K562 (cell line): ENCODE data around the gene SEC14L1. TPM values are rescaled to one million over a fixed set of nuclear protein-coding genes. Genes with fewer than 3 reads are reported as not detected.

Experiments used
- ATAC-seq: fragments of 200-7000 bp; cut with Tn5 transposase; 3 replicates; pipeline ENCODE4 v1.9.1; 2020; ENCODE audit warnings: moderate library complexity
- BruUV-seq: library from RNA; stranded (reverse); fragments of 400-500 nt; replicated peaks from 2 replicates; lab custom pipeline; 2021; lab: Mats Ljungman, UMichigan
- CTCF ChIA-PET: fragments of 300-600 bp; formaldehyde crosslinking; extraction: SDS; loops from one replicate; lab custom pipeline; 2021; ENCODE audit warnings: low intra/inter-chr PET ratio; lab: Yijun Ruan, JAX
- POLR2A ChIA-PET: fragments of 300-600, 350-650 bp; sonication (Branson Sonifier 250); formaldehyde crosslinking; extraction: SDS; loops from one replicate; lab custom pipeline; 2021; ENCODE audit warnings: antibody characterized with exemption, inconsistent platforms; lab: Yijun Ruan, JAX
- DNase-seq, 4 experiments: peaks; one replicate each; pipeline versions ENCODE4 v3.0.0 to v3.0.0-alpha.2; 2011 to 2018; ENCODE audit warnings: low spot score in 3 of 4, mixed read lengths in 3 of 4; ENCODE audit errors: extremely low read depth in 1 of 4
- FAIRE-seq: peaks from 2 replicates; lab custom pipeline; 2011; peaks lifted over from hg19 to GRCh38; lab: Jason Lieb, UNC
- H2AFZ ChIP-seq: 2 replicates; pipeline ENCODE4 v1.6.0; 2011; ENCODE audit warnings: low read depth, low read length, control low read depth, inconsistent platforms
- H3K27ac ChIP-seq: fragments of 200-600 bp; 3 replicates; pipeline ENCODE4 v1.8.0; 2011; ENCODE audit warnings: low read depth, mild to moderate bottlenecking, control low read depth, inconsistent platforms, low read length, moderate library complexity, mixed read lengths; ENCODE audit errors: extremely low read depth
- H3K27me3 ChIP-seq, 2 experiments: fragments of 300-600 bp in 1 of 2; 2 replicates in 1 of 2; 3 replicates in 1 of 2; pipeline versions ENCODE4 v1.6.0 to v1.8.0; 2011; ENCODE audit warnings: inconsistent platforms in 2 of 2, low read length in 2 of 2, mild to moderate bottlenecking in 1 of 2, mixed read lengths in 1 of 2, moderate library complexity in 1 of 2; ENCODE audit not compliant: control insufficient read depth in 2 of 2, insufficient read depth in 2 of 2
- H3K36me3 ChIP-seq: fragments of 300-600 bp; 3 replicates; pipeline ENCODE4 v1.8.0; 2011; ENCODE audit warnings: mild to moderate bottlenecking, low read length, inconsistent platforms; ENCODE audit not compliant: control insufficient read depth, insufficient read depth
- H3K4me1 ChIP-seq, 2 experiments: fragments of 200-600 bp in 1 of 2; replicated peaks in 1 of 2; 2 replicates in 1 of 2; 3 replicates in 1 of 2; pipeline versions ENCODE4 v1.5.1 to v1.8.0; 2011; ENCODE audit warnings: inconsistent platforms in 2 of 2, low read length in 2 of 2, mild to moderate bottlenecking in 1 of 2, mixed read lengths in 1 of 2, moderate library complexity in 1 of 2; ENCODE audit not compliant: control insufficient read depth in 2 of 2, insufficient read depth in 2 of 2
- H3K4me2 ChIP-seq: 2 replicates; pipeline ENCODE4 v1.6.1; 2011; ENCODE audit warnings: low read length, control low read depth, inconsistent platforms, mixed read lengths; ENCODE audit not compliant: insufficient read depth
- H3K4me3 ChIP-seq: fragments of 200-600 bp; sonication (generic), shearing (Covaris generic); 2 replicates; pipeline ENCODE4 v1.5.1; 2016; ENCODE audit warnings: control low read depth, inconsistent platforms
- H3K79me2 ChIP-seq: fragments of 200-600 bp; 3 replicates; pipeline ENCODE4 v1.8.0; 2011; ENCODE audit warnings: low read length, inconsistent platforms; ENCODE audit not compliant: control insufficient read depth, insufficient read depth
- H3K9ac ChIP-seq, 2 experiments: 2 replicates each; pipeline versions ENCODE4 v1.6.0 to v1.6.1; 2011; ENCODE audit warnings: low read depth in 2 of 2, low read length in 2 of 2, control low read depth in 1 of 2, inconsistent platforms in 1 of 2, mild to moderate bottlenecking in 1 of 2, mixed read lengths in 1 of 2; ENCODE audit not compliant: insufficient read depth in 1 of 2
- H3K9me1 ChIP-seq: one replicate; pipeline ENCODE4 v1.6.0; 2011; ENCODE audit warnings: inconsistent platforms, mild to moderate bottlenecking, low read length, moderate library complexity; ENCODE audit not compliant: control insufficient read depth, insufficient read depth
- H3K9me3 ChIP-seq: replicated peaks from 2 replicates; pipeline ENCODE4 v1.5.1; 2011; ENCODE audit warnings: low read depth, low read length, inconsistent platforms; ENCODE audit not compliant: control insufficient read depth, insufficient read depth
- H4K20me1 ChIP-seq: replicated peaks from 2 replicates; pipeline ENCODE4 v1.6.1; 2011; ENCODE audit warnings: low read length, inconsistent platforms, mixed read lengths; ENCODE audit not compliant: control insufficient read depth, insufficient read depth
- ESRRA ChIP-seq: fragments of 450-650 bp; IDR thresholded peaks from 2 replicates; pipeline ENCODE4 v1.6.1; 2014; ENCODE audit warnings: low read depth, mild to moderate bottlenecking, moderate library complexity, borderline replicate concordance
- RBM15 ChIP-seq: fragments of 200-400 bp; formaldehyde crosslinking; IDR thresholded peaks from 2 replicates; pipeline ENCODE4 v1.6.1; 2018; ENCODE audit warnings: mild to moderate bottlenecking, low read length, moderate library complexity; ENCODE audit not compliant: insufficient read depth
- WGBS: fragments of 100-300 bp; shearing (Covaris generic); methylation state at CpG from one replicate; pipeline ENCODE4 v1.1.6; 2016; ENCODE audit warnings: low coverage, mixed read lengths; ENCODE audit not compliant: insufficient coverage; ENCODE audit errors: missing lambda C conversion rate; 5-methylcytosine and 5-hydroxymethylcytosine counted together
- in situ Hi-C: fragments of 300-500 bp; cut with MboI; formaldehyde crosslinking; loops from 4 replicates; pipeline ENCODE4 v1.15.0; 2018; ENCODE audit warnings: inconsistent platforms, mixed read lengths
- intact Hi-C: fragments of 100-400 bp; cut with micrococcal nuclease; formaldehyde crosslinking; loops from 2 replicates; pipeline ENCODE4 v1.14.2; 2022
- polyA plus RNA-seq, 8 experiments: library from polyadenylated mRNA; depleted of rRNA in 4 of 8; stranded (reverse) in 5 of 8; unstranded in 3 of 8; fragments of >200 nt; fragmentation: Nextera tagmentation in 2 of 8; fragmentation: Illumina TruSeq in 1 of 8; extraction: Ambion mirVana in 2 of 8; extraction: Trizol in 1 of 8; gene quantifications; 2 replicates each; pipeline versions ENCODE4 v1.2.1 to v1.2.3, GENCODE V29; 2011 to 2014; ENCODE audit warnings: inconsistent platforms in 1 of 8, missing spikeins in 1 of 8
- total RNA-seq, 7 experiments: library from RNA; depleted of rRNA in 6 of 7; stranded (reverse); fragments of >200 nt in 6 of 7; fragmentation: Illumina TruSeq in 2 of 7; extraction: Trizol in 2 of 7; gene quantifications; 2 replicates each; pipeline versions ENCODE4 v1.2.1 to v1.2.3, GENCODE V29; 2011 to 2021; ENCODE audit warnings: low replicate concordance in 1 of 7
- TF ChIP-seq, protein P1 (sequence below), 3 experiments: fragments of 200-800 bp in 1 of 3; fragments of 250-450 bp in 1 of 3; fragments of 450-650 bp in 1 of 3; sonication (Bioruptor Pico) in 1 of 3; sonication (Bioruptor generic) in 1 of 3; formaldehyde crosslinking in 1 of 3; IDR thresholded peaks; 2 replicates each; pipeline versions ENCODE4 v1.6.1 to v1.8.0; 2016 to 2022; ENCODE audit warnings: mild to moderate bottlenecking in 2 of 3, missing genetic modification characterization in 2 of 3, missing compliant biosample characterization in 1 of 3, moderate library complexity in 1 of 3
- TF ChIP-seq, protein P2 (sequence below): sonication (generic); formaldehyde crosslinking; IDR thresholded peaks from 2 replicates; pipeline ENCODE4 v1.8.1; 2023; ENCODE audit warnings: mild to moderate bottlenecking, missing genetic modification reagents

Gene SEC14L1
- total and polyA plus RNA-seq, 9 of the 15 experiments (the other 6 are each of a cell fraction or from before 2014, with no cell fraction given) = 3.1 to 39.7 (median 15.2) TPM

DNA sequence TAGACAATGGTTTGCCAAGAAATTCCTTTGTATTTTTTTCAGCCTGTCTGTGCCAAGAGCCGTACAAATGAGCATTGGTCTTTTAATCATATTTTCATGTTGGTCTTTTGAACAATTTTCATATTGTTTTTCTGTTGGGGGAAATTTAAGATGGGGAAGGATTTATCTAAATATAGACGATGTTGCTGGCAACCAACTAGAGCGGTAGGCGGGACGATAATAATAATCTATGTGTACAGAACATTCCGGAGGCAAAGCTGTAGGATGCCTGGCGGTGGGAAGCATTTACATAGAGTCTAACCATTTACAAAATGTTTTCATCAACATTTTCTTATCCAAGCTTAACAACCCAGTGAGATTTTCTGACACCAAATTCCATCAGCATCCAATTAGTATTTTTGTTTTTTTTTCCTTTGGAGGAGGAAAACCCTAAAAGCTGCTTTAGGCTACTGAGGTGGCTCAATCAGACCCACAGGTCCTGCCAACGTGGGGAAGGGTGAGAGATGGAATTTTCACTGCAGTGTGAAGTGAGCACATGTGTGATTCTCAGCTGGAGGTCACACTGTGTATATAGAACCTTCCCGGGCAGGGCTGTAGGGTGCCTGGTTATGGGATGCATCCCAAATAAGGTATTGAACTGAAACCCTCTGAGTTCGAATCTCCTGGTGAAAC, 11.7 kb upstream of the SEC14L1 start (continued):
- TF ChIP-seq, protein P1, sequence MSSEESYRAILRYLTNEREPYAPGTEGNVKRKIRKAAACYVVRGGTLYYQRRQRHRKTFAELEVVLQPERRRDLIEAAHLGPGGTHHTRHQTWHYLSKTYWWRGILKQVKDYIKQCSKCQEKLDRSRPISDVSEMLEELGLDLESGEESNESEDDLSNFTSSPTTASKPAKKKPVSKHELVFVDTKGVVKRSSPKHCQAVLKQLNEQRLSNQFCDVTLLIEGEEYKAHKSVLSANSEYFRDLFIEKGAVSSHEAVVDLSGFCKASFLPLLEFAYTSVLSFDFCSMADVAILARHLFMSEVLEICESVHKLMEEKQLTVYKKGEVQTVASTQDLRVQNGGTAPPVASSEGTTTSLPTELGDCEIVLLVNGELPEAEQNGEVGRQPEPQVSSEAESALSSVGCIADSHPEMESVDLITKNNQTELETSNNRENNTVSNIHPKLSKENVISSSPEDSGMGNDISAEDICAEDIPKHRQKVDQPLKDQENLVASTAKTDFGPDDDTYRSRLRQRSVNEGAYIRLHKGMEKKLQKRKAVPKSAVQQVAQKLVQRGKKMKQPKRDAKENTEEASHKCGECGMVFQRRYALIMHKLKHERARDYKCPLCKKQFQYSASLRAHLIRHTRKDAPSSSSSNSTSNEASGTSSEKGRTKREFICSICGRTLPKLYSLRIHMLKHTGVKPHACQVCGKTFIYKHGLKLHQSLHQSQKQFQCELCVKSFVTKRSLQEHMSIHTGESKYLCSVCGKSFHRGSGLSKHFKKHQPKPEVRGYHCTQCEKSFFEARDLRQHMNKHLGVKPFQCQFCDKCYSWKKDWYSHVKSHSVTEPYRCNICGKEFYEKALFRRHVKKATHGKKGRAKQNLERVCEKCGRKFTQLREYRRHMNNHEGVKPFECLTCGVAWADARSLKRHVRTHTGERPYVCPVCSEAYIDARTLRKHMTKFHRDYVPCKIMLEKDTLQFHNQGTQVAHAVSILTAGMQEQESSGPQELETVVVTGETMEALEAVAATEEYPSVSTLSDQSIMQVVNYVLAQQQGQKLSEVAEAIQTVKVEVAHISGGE (CRISPR knock-in tag; IDR thresholded peaks at IDR 0.05) = no peak
- no peak for TF ChIP-seq ESRRA

DNA sequence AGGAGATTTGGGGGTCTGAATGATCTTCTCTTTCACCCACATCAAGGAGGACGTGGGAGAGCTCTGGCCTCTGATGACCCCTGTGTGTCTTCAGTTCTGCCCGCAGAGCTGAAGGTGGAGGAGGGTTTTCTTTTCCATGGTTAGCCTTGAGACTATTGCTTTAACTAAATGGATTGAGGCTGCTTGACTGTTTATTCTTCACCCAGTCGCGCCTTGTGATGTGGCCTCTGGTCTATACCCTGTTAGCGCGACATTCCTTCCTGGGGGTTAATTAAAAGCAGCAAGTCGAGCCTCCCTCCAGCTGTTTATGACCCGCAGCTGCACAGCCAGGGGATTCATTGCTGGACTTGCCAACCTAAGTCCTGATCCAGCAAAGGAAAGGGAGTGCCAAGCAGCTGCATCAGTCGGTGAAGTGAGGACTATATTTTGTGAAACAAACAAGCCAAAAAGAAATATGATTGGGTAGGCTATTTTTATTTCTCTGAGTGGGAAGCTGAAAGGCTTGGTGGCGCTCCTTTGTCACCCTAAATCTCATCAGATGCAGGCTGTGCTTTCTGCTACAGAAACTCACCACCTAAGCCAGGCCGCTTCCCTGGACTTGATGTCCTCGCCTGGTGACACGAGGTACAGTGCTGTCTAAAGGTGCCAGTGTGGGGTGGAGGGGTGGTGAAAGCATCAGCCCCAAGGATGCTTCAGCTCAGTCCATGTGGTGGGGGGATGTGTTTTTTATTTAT, 11.0 kb upstream of the SEC14L1 start:
- TF ChIP-seq RBM15 = no peak
- TF ChIP-seq, protein P2, sequence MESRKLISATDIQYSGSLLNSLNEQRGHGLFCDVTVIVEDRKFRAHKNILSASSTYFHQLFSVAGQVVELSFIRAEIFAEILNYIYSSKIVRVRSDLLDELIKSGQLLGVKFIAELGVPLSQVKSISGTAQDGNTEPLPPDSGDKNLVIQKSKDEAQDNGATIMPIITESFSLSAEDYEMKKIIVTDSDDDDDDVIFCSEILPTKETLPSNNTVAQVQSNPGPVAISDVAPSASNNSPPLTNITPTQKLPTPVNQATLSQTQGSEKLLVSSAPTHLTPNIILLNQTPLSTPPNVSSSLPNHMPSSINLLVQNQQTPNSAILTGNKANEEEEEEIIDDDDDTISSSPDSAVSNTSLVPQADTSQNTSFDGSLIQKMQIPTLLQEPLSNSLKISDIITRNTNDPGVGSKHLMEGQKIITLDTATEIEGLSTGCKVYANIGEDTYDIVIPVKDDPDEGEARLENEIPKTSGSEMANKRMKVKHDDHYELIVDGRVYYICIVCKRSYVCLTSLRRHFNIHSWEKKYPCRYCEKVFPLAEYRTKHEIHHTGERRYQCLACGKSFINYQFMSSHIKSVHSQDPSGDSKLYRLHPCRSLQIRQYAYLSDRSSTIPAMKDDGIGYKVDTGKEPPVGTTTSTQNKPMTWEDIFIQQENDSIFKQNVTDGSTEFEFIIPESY (CRISPR knock-in tag) = 0 out of 2 replicates have a peak, but pooled peaks have one; percentile 7
- H3K27me3 ChIP-seq = no peaks in the 10 kb centered on the region
- H3K9me3 ChIP-seq = no peaks in the 10 kb centered on the region
- H3K27ac ChIP-seq = no peak overlapping the region
- FAIRE-seq (no peak), DNase-seq (no peak), ATAC-seq (no peak)
- 0 out of 2 replicates have a peak overlapping the region, but pooled peaks have one; percentile 11 for H3K4me2 ChIP-seq
- POLR2A ChIA-PET = interaction anchor here (0.6 to 2.7 kb wide), 6 partner anchors 7 to 73 kb away, joined by 3 to 12 read pairs (median 4); no protein-coding TSS in a partner anchor
- intact Hi-C loops = loop anchor here (5.0 kb wide), 1 partner anchor 42 kb away; no protein-coding TSS in a partner anchor
- no peaks in the 10 kb centered on the region for H3K79me2 ChIP-seq
- H3K4me1 ChIP-seq = peaks cover 12 to 14% of the 10 kb centered on the region in 2 experiments; a peak in 4 of 5 replicates
- H3K36me3 ChIP-seq = no peaks in the 10 kb centered on the region
- H3K9me1 ChIP-seq = no peaks in the 10 kb centered on the region
- no peak overlapping the region for H3K4me3 ChIP-seq
- no peaks in the 10 kb centered on the region for H4K20me1 ChIP-seq
- in situ Hi-C loops = no loop called here
- H2AFZ ChIP-seq = peak overlapping the region; percentile 67
- no TSS peak for BruUV-seq
- peak overlapping the region in 1 of 2 experiments; percentile 23; a peak in 1 of 4 replicates for H3K9ac ChIP-seq
- CTCF ChIA-PET = no interaction called here
- 68% methylated on average over 13 of the region's 13 CpGs for WGBS
